Right ventricle myocardium inferior (tissue), 1 donor: Measurements from ENCODE around the gene PTPRD. TPM values are rescaled to one million over a fixed set of nuclear protein-coding genes. Genes with fewer than 3 reads are reported as not detected.
A peak's percentile ranks its signal among the peaks of the same experiment; 100 is the strongest.

Experiments
- ATAC-seq: fragments of 200-7000 bp; cut with Tn5 transposase; one replicate; pipeline ENCODE4 v1.9.1; 2020; ENCODE audit warnings: mild to moderate bottlenecking, moderate library complexity
- DNase-seq: peaks from one replicate; pipeline ENCODE4 v3.0.0; 2021; ENCODE audit errors: missing footprints
- intact Hi-C: fragments of 100-400 bp; cut with DNase I; formaldehyde crosslinking; loops from one replicate; pipeline ENCODE4 v1.11.0; 2022
- total RNA-seq: library from RNA; stranded (reverse); fragmentation: NEBNext Ultra II Directional; extraction: Animal tissue kit (Norgen Biotek cat#: 25700); gene quantifications from one replicate; pipeline ENCODE4 v1.2.1, GENCODE V29; 2021
- donor health status: DM: no; HTN: yes; CAD: no; lungs with severe emphysema.

Gene PTPRD
- total RNA-seq, 1 donor from 2014 or later, result 13.3 TPM

GRCh38 chr9:10235376-10235775 lies 377.4 kb downstream of the PTPRD start:
- intact Hi-C loops, result no loop called here
- no peak for DNase-seq
- ATAC-seq, result no peak

- DNase-seq, result no peak
These were observed 380.4 kb downstream of the PTPRD start for GRCh38 chr9:10232352-10232930.

GRCh38 chr9:10230512-10230911 lies 382.3 kb downstream of the PTPRD start:
- ATAC-seq, result no peak
- no peak for DNase-seq
- intact Hi-C loops, result no loop called here

More at GRCh38 chr9:10232352-10232930, 380.4 kb downstream of the PTPRD start:
- no peak for ATAC-seq
- intact Hi-C loops, result no loop called here

- intact Hi-C loops, result no loop called here
- DNase-seq (no peak), ATAC-seq (no peak)
These were observed 384.7 kb downstream of the PTPRD start for GRCh38 chr9:10228082-10228481.

GRCh38 chr9:10226996-10227395 lies 385.8 kb downstream of the PTPRD start:
- intact Hi-C loops, result no loop called here
- no peak for ATAC-seq
- DNase-seq, result no peak

GRCh38 chr9:10212702-10213101 lies 400.1 kb downstream of the PTPRD start:
- intact Hi-C loops, result loop anchor here (5.0 kb wide), 1 partner anchor 65 kb away; no protein-coding TSS in a partner anchor
- ATAC-seq (no peak), DNase-seq (no peak)

GRCh38 chr9:10208691-10209069 lies 404.1 kb downstream of the PTPRD start:
- DNase-seq, result no peak
- ATAC-seq, result no peak
- intact Hi-C loops, result no loop called here

GRCh38 chr9:10204276-10204675 lies 408.5 kb downstream of the PTPRD start:
- intact Hi-C loops, result no loop called here
- no peak for ATAC-seq

GRCh38 chr9:10173561-10173960 lies 439.2 kb downstream of the PTPRD start:
- no peak for ATAC-seq
- intact Hi-C loops, result no loop called here
- no peak for DNase-seq

More at GRCh38 chr9:10204276-10204675, 408.5 kb downstream of the PTPRD start:
- no peak for DNase-seq

- intact Hi-C loops, result no loop called here
- no peak for ATAC-seq
These were observed 440.3 kb downstream of the PTPRD start for GRCh38 chr9:10172476-10172875.

GRCh38 chr9:10168241-10168640 lies 444.6 kb downstream of the PTPRD start:
- intact Hi-C loops, result no loop called here
- ATAC-seq, result no peak
- no peak for DNase-seq

More at GRCh38 chr9:10172476-10172875, 440.3 kb downstream of the PTPRD start:
- DNase-seq, result no peak

GRCh38 chr9:10148796-10149195 lies 464.0 kb downstream of the PTPRD start:
- ATAC-seq, result no peak
- no peak for DNase-seq
- intact Hi-C loops, result loop anchor here (5.0 kb wide), 1 partner anchor 64 kb away; no protein-coding TSS in a partner anchor

- intact Hi-C loops, result loop anchor here (5.0 kb wide), 1 partner anchor 66 kb away; no protein-coding TSS in a partner anchor
- ATAC-seq (peak; percentile 31), DNase-seq (no peak)
These were observed 466.1 kb downstream of the PTPRD start for GRCh38 chr9:10146517-10147331.

- peak; percentile 90 for ATAC-seq
- DNase-seq, result no peak
- intact Hi-C loops, result no loop called here
These were observed 468.4 kb downstream of the PTPRD start for GRCh38 chr9:10144355-10144754.

- no peak for ATAC-seq
- no peak for DNase-seq
- intact Hi-C loops, result no loop called here
These were observed 477.2 kb downstream of the PTPRD start for GRCh38 chr9:10135553-10135952.

GRCh38 chr9:10134266-10134665 lies 478.5 kb downstream of the PTPRD start:
- DNase-seq (no peak), ATAC-seq (no peak)
- intact Hi-C loops, result no loop called here

GRCh38 chr9:10130061-10130675 lies 482.6 kb downstream of the PTPRD start:
- no peak for DNase-seq
- intact Hi-C loops, result no loop called here
- ATAC-seq, result no peak

- intact Hi-C loops, result no loop called here
- DNase-seq (no peak), ATAC-seq (no peak)
These were observed 484.9 kb downstream of the PTPRD start for GRCh38 chr9:10127867-10128266.

- intact Hi-C loops, result no loop called here
- ATAC-seq, result peak; percentile 71
- no peak for DNase-seq
These were observed 500.0 kb downstream of the PTPRD start for GRCh38 chr9:10112798-10113197.

- intact Hi-C loops, result no loop called here
- ATAC-seq (no peak), DNase-seq (no peak)
These were observed 500.7 kb downstream of the PTPRD start for GRCh38 chr9:10112070-10112469.
